Suprapubic skin (tissue), 4 donors: ENCODE data around the gene METRNL. TPM values are rescaled to one million over a fixed set of nuclear protein-coding genes. Genes with fewer than 3 reads are reported as not detected.
"Not testable (repeated sequence)": the region's sequence is repeated elsewhere in the genome, so short reads cannot be mapped to it uniquely, and the experiment has no call there.

Source experiments
- DNase-seq, 2 donors: peaks; one replicate each; pipeline ENCODE4 v3.0.0-alpha.2; 2019; ENCODE audit warnings: low spot score in 2 of 2
- H3K27ac ChIP-seq: fragments of 200-600 bp; sonication (generic); one replicate; pipeline ENCODE4 v1.5.1; 2019
- H3K27me3 ChIP-seq: fragments of 200-600 bp; sonication (generic); one replicate; pipeline ENCODE4 v1.5.1; 2019
- H3K36me3 ChIP-seq: fragments of 200-600 bp; sonication (generic); one replicate; pipeline ENCODE4 v1.5.1; 2019
- H3K4me1 ChIP-seq: fragments of 200-600 bp; sonication (generic); one replicate; pipeline ENCODE4 v1.5.1; 2019
- H3K4me3 ChIP-seq: fragments of 200-600 bp; sonication (generic); one replicate; pipeline ENCODE4 v1.5.1; 2019; ENCODE audit warnings: mild to moderate bottlenecking
- H3K9me3 ChIP-seq: fragments of 200-600 bp; sonication (generic); one replicate; pipeline ENCODE4 v1.5.1; 2019
- CTCF ChIP-seq, 2 donors: fragments of 200-600 bp in 1 of 2; fragments of 450-650 bp in 1 of 2; sonication (generic) in 1 of 2; IDR thresholded peaks; one replicate each; pipeline ENCODE4 v1.5.1; 2016 to 2019; ENCODE audit warnings: antibody characterized with exemption in 2 of 2, mild to moderate bottlenecking in 1 of 2, moderate library complexity in 1 of 2
- EP300 ChIP-seq: sonication (generic); formaldehyde crosslinking; IDR thresholded peaks from one replicate; pipeline ENCODE4 v1.6.1; 2017; ENCODE audit warnings: antibody characterized with exemption
- POLR2A ChIP-seq, 2 donors: fragments of 450-650 bp; IDR thresholded peaks; one replicate each; pipeline ENCODE4 v1.6.1; 2017; ENCODE audit warnings: antibody characterized with exemption in 2 of 2, mild to moderate bottlenecking in 2 of 2, moderate library complexity in 2 of 2
- POLR2AphosphoS5 ChIP-seq, 3 donors: sonication (generic); formaldehyde crosslinking; IDR thresholded peaks; one replicate each; pipeline ENCODE4 v1.6.1; 2017; ENCODE audit warnings: antibody characterized with exemption in 3 of 3
- WGBS: methylation state at CpG from one replicate; pipeline ENCODE4 v1.1.5; 2018; 5-methylcytosine and 5-hydroxymethylcytosine counted together
- total RNA-seq, 4 donors: library from RNA; depleted of rRNA; stranded (reverse); fragments of >200 nt; gene quantifications; one replicate each; pipeline ENCODE4 v1.1.0, GENCODE V29; 2016

Gene METRNL
- total RNA-seq, 4 donors from 2014 or later: 59.1 to 222 (median 155) TPM

GRCh38 chr17:83053021-83053681 is 26.3 kb upstream of the METRNL start:
- peak overlapping the region; percentile 50 for H3K27ac ChIP-seq
- TF ChIP-seq POLR2AphosphoS5 (IDR thresholded peaks at IDR 0.05) (no peak), EP300 (no peak), CTCF (IDR thresholded peaks at IDR 0.05) (no peak), POLR2A (IDR thresholded peaks at IDR 0.05) (no peak)
- H3K4me3 ChIP-seq: no peak overlapping the region
- no peaks in the 10 kb centered on the region for H3K9me3 ChIP-seq
- H3K4me1 ChIP-seq: peaks cover 48% of the 10 kb centered on the region
- no peaks in the 10 kb centered on the region for H3K36me3 ChIP-seq
- WGBS: 72% methylated on average over 4 of the region's 15 CpGs
- DNase-seq: no peak
- no peaks in the 10 kb centered on the region for H3K27me3 ChIP-seq

DNA sequence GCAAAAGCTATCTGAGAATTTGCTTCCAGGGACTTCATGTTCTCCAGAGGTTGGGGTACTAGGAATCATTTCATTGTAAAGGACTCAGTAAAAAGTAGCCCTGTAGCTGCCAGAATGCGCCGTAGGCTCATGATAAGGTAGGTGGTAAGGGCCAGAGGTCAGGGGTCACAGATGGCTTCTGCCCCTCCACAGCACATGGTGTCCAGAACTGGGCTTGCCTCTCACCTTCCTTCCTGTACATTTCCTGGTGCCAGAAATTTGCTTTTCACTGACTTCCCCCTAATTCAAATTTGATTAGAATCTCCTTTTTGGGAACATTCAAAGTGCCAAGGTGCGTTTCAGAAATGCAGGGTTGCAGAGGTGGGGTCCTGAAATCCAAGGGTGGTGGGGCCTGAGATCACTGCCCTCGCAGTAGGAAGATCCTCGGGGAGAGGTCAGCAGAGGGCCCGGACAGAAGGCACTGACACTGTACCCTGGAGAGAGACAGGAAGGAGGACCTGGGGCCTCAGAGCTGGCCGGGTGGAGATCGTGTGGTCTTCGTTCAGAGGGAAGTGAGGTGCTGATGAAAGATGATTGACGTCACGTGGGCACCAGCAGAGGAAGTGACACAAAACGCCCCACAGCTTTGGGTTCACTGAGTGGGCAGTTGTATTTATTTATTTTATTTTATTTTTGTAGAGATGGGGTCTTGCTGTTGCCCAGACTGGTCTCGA is 25.5 kb upstream of the METRNL start:
- no peak for DNase-seq
- Histone ChIP-seq H3K9me3 (no peaks in the 10 kb centered on the region), H3K4me3 (no peak overlapping the region), H3K4me1 (peaks cover 42% of the 10 kb centered on the region), H3K27me3 (no peaks in the 10 kb centered on the region), H3K27ac (peak overlapping the region; percentile 50), H3K36me3 (no peaks in the 10 kb centered on the region)
- no peak for TF ChIP-seq POLR2A (IDR thresholded peaks at IDR 0.05)
- 74% methylated on average over 13 of the region's 13 CpGs for WGBS

DNA sequence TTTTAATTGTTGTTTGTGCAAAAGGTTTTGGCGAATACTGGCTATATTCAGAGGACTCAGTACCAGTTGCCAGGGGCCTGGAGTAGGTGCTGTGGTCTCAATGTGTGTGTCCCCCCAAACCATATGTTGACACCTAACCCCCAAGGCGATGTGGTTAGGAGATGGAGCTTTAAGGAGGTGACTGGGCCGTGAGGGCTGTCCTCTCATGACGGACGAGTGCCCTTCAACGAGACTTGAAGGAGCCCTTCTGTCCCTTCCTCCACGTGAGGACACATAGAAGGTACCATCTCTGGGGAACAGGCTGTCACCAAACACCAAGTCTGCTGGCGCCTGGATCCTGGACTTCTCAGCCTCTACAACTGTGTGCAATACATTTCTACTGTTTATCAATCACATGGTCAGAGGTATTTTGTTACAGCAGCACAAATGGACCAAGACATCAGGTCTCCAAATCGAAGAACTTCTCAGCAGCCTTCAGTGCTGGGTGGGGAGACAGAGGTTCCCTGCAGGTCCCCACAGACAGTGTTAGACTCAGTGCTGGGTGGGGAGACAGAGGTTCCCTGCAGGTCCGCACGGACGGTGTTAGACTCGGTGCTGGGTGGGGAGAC is 24.8 kb upstream of the METRNL start:
- no peak for TF ChIP-seq EP300
- no peak for TF ChIP-seq POLR2A (IDR thresholded peaks at IDR 0.05)
- peaks cover 38% of the 10 kb centered on the region for H3K4me1 ChIP-seq
- no peak for DNase-seq
- no peaks in the 10 kb centered on the region for H3K27me3 ChIP-seq
- H3K36me3 ChIP-seq: no peaks in the 10 kb centered on the region
- over 99% methylated on average over 10 of the region's 13 CpGs for WGBS
- H3K9me3 ChIP-seq: no peaks in the 10 kb centered on the region
- H3K4me3 ChIP-seq: no peak overlapping the region
- H3K27ac ChIP-seq: no peak overlapping the region

DNA sequence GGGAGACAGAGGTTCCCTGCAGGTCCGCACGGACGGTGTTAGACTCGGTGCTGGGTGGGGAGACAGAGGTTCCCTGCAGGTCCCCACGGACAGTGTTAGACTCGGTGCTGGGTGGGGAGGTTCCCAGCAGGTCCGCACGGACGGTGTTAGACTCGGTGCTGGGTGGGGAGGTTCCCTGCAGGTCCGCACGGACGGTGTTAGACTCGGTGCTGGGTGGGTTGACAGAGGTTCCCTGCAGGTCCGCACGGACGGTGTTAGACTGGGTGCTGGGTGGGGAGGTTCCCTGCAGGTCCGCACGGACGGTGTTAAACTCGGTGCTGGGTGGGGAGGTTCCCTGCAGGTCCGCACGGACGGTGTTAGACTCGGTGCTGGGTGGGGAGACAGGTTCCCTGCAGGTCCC is 24.2 kb upstream of the METRNL start:
- H3K4me1 ChIP-seq: peaks cover 38% of the 10 kb centered on the region
- DNase-seq, H3K36me3 ChIP-seq, H3K9me3 ChIP-seq, H3K27me3 ChIP-seq, H3K4me3 ChIP-seq, H3K27ac ChIP-seq: not testable (repeated sequence)
- WGBS: 97% methylated on average over 6 of the region's 25 CpGs

- H3K27me3 ChIP-seq: no peaks in the 10 kb centered on the region
Observed at GRCh38 chr17:83055911-83056582, 23.4 kb upstream of the METRNL start.

More at GRCh38 chr17:83055911-83056582, 23.4 kb upstream of the METRNL start:
- WGBS: 54% methylated on average over 15 of the region's 16 CpGs
- no peak for DNase-seq
- H3K27ac ChIP-seq: no peak overlapping the region
- TF ChIP-seq CTCF (IDR thresholded peaks at IDR 0.05) (no peak), POLR2AphosphoS5 (IDR thresholded peaks at IDR 0.05) (no peak), EP300 (no peak), POLR2A (IDR thresholded peaks at IDR 0.05) (no peak)
- no peaks in the 10 kb centered on the region for H3K36me3 ChIP-seq
- no peaks in the 10 kb centered on the region for H3K9me3 ChIP-seq
- no peak overlapping the region for H3K4me3 ChIP-seq
- peaks cover 32% of the 10 kb centered on the region for H3K4me1 ChIP-seq
